ENCODE measurements around the gene CCIN.
"Not testable (repeated sequence)": the region's sequence is repeated elsewhere in the genome, so short reads cannot be mapped to it uniquely, and the experiment has no call there.

Gene CCIN

GRCh38 chr9:36169166-36169565 is at the start of gene CCIN:
Gene CCIN, plus strand, starts transcription at chr9:36169388. Its CDS starts 115 bp downstream, at chr9:36169503.
- no peak for FAIRE-seq

DNA sequence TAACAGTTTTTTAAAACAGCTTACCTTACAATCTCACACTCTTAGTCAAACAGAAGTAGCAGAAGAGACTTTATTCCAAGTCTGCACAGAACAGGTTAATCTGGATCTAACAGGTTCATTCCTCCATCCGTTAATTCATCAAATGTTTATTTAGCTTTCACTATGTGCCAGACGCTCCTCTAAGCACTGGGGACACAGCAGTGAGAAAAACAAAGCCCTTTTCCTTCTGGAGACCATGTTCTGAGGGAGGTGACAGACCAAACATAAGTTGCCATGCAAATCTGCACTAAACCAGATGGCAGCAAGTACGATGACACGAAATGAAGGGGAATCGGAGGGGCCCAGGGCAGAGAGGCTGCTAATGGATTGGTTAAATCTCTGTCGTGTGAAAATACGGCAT is 49.7 kb upstream of the CCIN start:
- FAIRE-seq, result no peak

GRCh38 chr9:36120705-36121104 is 48.5 kb upstream of the CCIN start:
- FAIRE-seq, result no peak

GRCh38 chr9:36121971-36122370 is 47.2 kb upstream of the CCIN start:
- no peak for FAIRE-seq

DNA sequence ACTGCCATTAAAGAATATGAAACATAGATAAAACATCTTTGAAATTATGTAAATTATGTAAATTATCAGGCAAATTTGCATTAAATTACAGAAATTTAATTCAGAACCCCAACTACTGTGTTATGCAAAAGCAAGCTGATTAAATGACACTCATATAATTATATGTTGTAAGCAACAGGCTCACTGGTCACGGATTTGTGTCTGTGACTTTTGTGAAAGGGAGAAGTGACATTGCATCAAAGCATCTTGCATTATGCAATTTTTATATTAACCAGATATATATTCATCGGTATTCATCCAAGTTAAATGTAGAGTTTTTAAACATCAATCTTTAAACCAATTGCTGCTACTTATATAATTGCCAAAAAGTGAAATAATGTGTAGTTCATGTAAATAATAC is 45.7 kb upstream of the CCIN start:
- no peak for FAIRE-seq

DNA sequence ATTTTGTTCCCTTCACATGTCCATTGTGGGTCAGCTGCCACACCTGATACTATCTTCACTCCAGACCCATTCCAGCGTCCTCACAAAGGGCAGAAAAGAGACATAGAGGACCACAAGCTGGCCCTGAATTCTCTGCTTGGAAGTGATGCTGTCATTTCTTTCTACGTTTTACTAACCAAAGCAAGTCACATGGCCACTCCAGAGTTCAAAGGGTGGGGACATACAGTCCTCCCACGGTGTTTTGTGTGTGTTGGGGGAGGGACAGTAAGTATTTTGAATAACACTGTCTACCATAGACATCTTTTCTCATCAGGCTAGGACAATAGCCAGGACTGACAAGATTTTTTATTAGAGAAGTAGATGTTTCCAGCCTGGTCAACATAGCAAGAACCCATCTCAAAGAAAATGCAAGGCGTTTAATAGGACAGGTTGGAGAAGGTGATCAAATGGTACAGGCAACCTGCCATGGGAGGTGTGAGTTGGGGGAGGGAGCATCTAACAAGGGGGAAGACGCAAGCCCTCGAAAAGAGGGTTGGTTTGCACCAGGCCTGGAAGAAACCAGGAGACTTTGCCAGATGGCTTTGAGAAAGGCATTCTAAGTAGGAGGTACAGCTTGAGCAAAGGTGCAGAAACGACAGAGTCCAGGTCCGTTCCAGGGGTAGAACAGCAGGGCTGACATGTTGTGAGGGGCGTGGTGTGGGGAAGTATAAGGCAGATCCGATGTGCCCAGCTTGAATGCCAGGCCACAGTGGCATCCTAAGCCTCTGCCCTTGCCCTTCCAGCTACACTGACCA is 43.9 kb upstream of the CCIN start:
- FAIRE-seq, result no peak

- FAIRE-seq, result no peak
Measured at GRCh38 chr9:36126016-36126730, 43.0 kb upstream of the CCIN start.

- no peak for FAIRE-seq
Measured at GRCh38 chr9:36127652-36128244, 41.4 kb upstream of the CCIN start.

GRCh38 chr9:36128349-36128748 is 40.8 kb upstream of the CCIN start:
- FAIRE-seq, result no peak

DNA sequence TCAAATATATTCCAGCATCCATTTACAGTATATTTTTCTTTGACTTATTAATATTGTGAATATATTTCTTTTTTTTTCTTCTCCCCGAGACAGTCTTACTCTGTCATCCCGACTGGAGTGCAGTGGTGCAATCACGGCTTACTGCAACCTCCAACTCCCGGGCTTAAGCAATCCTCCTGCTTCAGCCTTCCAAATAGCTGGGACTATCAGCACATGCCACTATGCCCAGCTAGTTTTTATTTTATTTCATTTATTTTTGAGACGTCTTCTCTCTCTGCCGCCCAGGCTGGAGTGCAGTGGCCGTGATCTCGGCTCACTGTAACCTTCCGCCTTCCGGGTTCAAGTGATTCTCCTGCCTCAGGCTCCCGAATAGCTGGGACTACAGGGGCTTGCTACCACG is 40.0 kb upstream of the CCIN start:
- no peak for FAIRE-seq

- not testable (repeated sequence) for FAIRE-seq
Measured at GRCh38 chr9:36131666-36132065, 37.5 kb upstream of the CCIN start.

DNA sequence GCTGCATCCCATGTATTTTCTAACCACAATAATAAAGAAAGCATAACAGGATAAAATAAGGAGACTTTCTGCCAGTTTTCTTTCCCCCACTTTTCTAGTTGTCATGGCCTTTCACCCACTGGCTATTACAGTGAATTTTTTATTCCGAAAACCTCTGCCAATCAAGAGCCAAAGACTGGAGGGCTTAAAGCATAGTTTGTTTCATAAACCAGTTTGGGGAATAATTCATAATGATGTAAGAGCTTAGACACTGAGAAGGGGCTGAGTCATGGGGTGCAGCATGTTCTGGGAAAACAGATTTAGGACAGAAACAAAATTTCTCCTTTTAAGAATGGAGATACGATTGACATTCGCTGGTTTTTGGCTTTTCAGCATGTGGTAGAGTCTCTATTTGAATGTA is 37.1 kb upstream of the CCIN start:
- no peak for FAIRE-seq

DNA sequence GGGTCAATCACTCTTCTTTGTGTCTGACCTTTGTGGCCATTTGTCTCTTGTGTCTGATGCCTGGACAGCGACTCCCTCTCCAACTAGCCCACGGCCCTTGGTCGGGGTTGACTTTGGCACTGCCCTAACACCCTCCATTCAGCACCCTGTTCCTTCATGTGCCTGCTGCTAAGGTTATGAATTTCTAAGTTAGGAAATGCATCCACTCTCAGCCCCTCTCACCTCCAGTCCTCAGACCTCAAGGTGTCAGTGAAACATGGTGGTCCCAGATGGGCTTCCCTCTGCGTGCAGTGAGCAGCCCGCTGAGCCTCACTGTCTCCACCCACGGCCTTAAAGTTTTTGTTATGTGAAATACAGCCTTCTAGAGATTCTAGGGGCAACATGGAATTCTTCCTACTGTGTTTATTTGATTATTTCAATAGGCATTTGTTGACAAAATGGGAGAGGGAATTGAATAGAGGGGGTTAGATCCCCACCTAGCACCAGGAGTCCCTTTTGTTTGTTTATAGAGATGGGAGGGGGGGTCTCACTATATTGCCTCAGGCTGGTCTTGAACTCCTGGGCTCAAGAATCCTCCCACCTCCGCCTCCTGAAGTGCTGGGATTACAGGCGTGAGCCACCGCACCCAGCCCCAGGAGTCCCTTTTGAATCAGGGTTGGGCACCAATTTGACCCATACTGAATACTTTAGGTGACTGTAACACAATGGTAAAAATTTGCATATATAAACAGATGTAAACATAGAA is 34.3 kb upstream of the CCIN start:
- no peak for FAIRE-seq

- FAIRE-seq, result no peak
Measured at GRCh38 chr9:36135741-36136271, 33.4 kb upstream of the CCIN start.

DNA sequence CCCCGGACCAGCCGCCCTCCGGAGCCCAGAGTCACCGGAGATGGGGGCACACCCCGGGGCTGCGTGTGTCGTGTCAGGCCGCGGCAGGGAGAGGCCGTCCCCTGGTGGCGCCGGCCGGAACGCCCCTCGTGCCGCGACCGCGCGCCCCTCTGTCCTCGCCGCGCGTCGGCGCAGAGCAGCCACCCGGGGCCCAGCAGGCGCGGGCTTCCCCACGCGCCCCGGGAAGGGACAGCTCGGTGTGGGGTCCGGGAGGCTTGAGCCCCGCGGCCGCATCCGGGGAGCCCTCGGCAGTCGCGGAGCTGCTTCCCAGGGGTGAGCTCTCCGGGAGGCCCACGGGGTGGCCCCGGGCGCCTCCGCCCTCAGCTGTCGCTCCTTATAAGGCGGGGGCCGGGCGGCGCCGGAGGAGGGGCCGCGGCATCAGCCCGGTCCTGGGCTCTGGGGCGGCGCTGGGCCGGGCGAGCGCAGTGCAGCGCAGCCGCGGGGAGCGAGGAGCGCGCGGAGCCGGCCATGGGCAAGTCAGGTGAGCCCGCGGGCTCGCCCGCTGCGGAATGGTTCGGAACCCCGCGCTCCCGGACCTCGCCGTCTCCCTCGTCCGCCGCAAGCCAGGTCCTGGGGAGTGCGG is 32.8 kb upstream of the CCIN start, which contains the start of gene GLIPR2:
GLIPR2 (plus strand) TSS at position 462 of the 622 bp plus-strand sequence; CDS start at position 508, 46 bp downstream.
- no peak for FAIRE-seq

- FAIRE-seq, result no peak
Measured at GRCh38 chr9:36136894-36137391, 32.2 kb upstream of the CCIN start.

GRCh38 chr9:36137392-36138004 is 31.7 kb upstream of the CCIN start:
- no peak for FAIRE-seq

- FAIRE-seq, result no peak
Measured at GRCh38 chr9:36138496-36138895, 30.7 kb upstream of the CCIN start.

DNA sequence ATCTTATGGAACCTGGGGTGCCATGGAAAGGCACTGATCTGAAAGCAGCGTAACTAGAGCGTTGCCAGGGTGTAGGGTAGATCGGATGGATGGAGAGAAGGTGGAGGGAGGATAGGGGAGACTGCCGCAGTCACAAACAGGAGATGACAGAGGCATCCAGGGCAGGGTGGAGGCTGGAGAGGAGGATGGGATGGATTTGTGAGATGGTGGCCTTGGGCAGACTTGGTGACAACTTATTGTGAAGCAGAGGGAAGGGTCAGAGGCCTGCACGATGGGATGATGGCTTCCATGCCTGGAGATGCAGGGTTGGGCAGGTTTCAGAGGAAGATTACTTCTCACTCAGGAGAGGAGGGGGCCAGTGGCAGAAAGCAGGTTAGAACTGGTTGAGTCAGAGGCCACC is 30.3 kb upstream of the CCIN start:
- no peak for FAIRE-seq

DNA sequence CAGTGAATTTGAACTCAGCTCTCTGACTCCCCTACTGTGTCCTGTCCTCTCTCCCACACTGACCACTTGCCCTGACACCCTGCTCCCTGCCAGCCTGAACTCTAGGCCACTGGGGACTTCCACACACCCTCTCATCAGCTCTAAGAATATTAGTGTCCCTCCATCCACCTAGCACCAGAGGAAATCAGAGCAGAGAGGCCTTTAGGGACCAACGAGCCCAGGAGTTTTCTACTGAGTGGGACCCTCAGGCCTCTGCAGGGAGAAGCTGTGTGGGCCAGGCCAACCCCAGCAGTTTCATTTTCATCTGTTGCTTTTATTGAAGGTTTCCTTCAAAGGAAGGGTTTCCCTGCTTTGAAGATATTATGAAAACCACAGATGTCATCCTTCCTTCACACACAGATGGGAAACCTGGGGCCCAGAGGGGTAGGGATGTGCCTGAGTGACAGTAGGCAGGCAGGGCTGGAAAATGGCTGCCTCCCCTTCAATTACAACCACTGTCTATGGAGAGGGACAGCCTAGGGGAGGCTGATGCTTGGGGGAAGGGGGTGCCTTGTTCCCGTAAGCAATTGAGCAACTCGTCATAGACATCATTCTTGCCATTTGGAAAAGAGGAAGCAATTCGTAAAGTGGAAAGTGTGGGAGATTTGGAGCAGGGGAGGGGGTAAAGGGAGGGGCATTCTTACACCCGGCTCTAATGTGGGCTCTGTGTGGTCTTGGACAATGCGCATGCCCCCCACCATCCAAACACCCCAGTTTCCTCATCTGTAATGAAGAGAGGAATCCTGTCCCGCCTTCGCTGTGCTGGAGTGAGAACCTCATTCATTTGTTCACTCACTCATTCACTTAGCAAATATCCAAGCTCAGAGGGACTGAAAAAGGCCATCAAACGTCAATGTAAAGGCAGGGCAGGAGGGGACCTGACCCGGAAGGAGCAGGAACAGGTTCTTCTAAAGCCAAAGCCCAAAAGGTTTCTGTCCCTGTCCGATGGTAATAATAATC is 28.8 kb upstream of the CCIN start:
- FAIRE-seq, result no peak

Data from G401.6 (cell line).